MM.1S (cell line): ENCODE results near the gene LAMC3.

Experiments
- DNase-seq: peaks from one replicate; pipeline ENCODE4 v3.0.0-alpha.2; 2015
- H2AFZ ChIP-seq: fragments of 300-600 bp; sonication (generic); 2 replicates; pipeline ENCODE4 v1.6.0; 2016; ENCODE audit warnings: antibody characterized with exemption, low read length
- H3F3A ChIP-seq: fragments of 300-600 bp; sonication (generic); 2 replicates; pipeline ENCODE4 v1.6.1; 2016; ENCODE audit warnings: mild to moderate bottlenecking, antibody characterized with exemption, low read length, moderate library complexity, mixed read lengths; ENCODE audit not compliant: insufficient read depth
- H3K27ac ChIP-seq: fragments of 300-600 bp; sonication (generic); 2 replicates; pipeline ENCODE4 v1.5.1; 2016; ENCODE audit warnings: mild to moderate bottlenecking, low read length
- H3K27me3 ChIP-seq: fragments of 300-600 bp; sonication (generic); replicated peaks from 2 replicates; pipeline ENCODE4 v1.6.0; 2016; ENCODE audit warnings: low read length; ENCODE audit not compliant: insufficient read depth
- H3K36me3 ChIP-seq: fragments of 300-600 bp; sonication (generic); replicated peaks from 2 replicates; pipeline ENCODE4 v1.6.1; 2016; ENCODE audit warnings: mild to moderate bottlenecking, low read length, mixed read lengths; ENCODE audit not compliant: insufficient read depth
- H3K4me1 ChIP-seq: fragments of 300-600 bp; sonication (generic); 2 replicates; pipeline ENCODE4 v1.6.1; 2016; ENCODE audit warnings: low read length, mixed read lengths
- H3K4me2 ChIP-seq: fragments of 300-600 bp; sonication (generic); 2 replicates; pipeline ENCODE4 v1.6.0; 2016; ENCODE audit warnings: low read depth, low read length
- H3K4me3 ChIP-seq: fragments of 300-600 bp; sonication (generic); 2 replicates; pipeline ENCODE4 v1.5.1; 2016; ENCODE audit warnings: low read length, mixed read lengths
- H3K79me2 ChIP-seq: fragments of 300-600 bp; sonication (generic); 2 replicates; pipeline ENCODE4 v1.6.1; 2016; ENCODE audit warnings: mixed run types, low read length, mixed read lengths
- H3K9ac ChIP-seq: fragments of 300-600 bp; sonication (generic); 2 replicates; pipeline ENCODE4 v1.6.1; 2016; ENCODE audit warnings: low read length, mixed read lengths
- H3K9me2 ChIP-seq: fragments of 300-600 bp; sonication (generic); replicated peaks from 2 replicates; pipeline ENCODE4 v1.6.1; 2016; ENCODE audit warnings: mild to moderate bottlenecking, low read length, mixed read lengths; ENCODE audit not compliant: insufficient read depth
- H3K9me3 ChIP-seq: fragments of 300-600 bp; sonication (generic); replicated peaks from 2 replicates; pipeline ENCODE4 v1.6.1; 2016; ENCODE audit warnings: mild to moderate bottlenecking, low read length, mixed read lengths; ENCODE audit not compliant: insufficient read depth
- H4K20me1 ChIP-seq: fragments of 300-600 bp; sonication (generic); 2 replicates; pipeline ENCODE4 v1.6.1; 2016; ENCODE audit warnings: mild to moderate bottlenecking, low read length, moderate library complexity, mixed read lengths; ENCODE audit not compliant: insufficient read depth
- EZH2 ChIP-seq: fragments of 300-600 bp; sonication (generic); optimal IDR thresholded peaks from 2 replicates; pipeline ENCODE3; 2017; ENCODE audit warnings: low read depth, mild to moderate bottlenecking, antibody characterized with exemption, low read length, mixed read lengths
- EZH2phosphoT487 ChIP-seq: fragments of 300-600 bp; sonication (generic); IDR thresholded peaks from 2 replicates; pipeline ENCODE4 v1.6.1; 2018; ENCODE audit warnings: antibody characterized with exemption, low read length
- TF ChIP-seq, protein P1 (sequence below): fragments of 300-600 bp; sonication (generic); IDR thresholded peaks from 2 replicates; pipeline ENCODE4 v1.5.1; 2016; ENCODE audit warnings: antibody characterized with exemption, low read length, mixed read lengths

The LAMC3 gene

DNA sequence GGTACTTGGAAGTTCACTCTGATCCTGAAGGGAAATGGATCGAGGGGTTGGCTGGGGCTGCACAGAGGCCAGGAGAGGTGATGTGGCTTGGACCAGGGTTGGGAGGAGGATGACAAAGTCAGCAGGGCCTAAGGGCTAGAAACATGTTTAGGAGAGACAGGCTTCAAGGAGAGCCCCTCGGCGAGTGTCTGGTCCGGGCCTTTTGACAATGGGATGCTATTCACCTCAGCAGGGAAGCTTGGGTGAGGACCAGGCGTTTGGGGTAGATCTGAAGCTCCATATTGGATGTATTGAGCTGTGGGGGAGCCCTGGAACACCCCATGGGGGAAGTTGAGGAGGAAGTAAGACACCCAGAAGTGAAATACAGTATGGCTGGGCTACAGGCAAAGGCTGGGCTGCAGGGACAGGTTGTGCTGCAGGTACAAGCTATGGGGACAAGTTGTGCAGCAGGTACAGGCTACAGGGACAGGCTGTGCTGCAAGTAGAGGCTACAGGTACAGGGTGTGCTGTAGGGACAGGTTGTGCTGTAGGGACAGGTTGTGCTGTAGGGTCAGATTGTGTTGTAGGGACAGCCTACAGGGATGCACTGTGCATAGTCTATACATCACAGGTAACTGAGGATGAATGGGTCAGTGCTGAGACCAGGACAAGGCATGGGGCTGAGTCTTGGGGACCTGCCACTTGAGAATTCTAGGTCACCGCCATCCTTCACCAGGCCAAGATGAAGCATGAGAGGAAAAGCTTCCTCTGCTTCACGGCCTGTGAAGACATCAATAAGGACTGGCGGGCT lies 47.3 kb upstream of the LAMC3 start:
- Histone ChIP-seq H3K27ac (no peak overlapping the region), H3K27me3 (peaks cover 92% of the 10 kb centered on the region), H4K20me1 (no peaks in the 10 kb centered on the region), H3K9ac (no peak overlapping the region), H3K79me2 (no peaks in the 10 kb centered on the region), H3K9me2 (no peaks in the 10 kb centered on the region), H3K36me3 (no peaks in the 10 kb centered on the region), H3K4me3 (no peak overlapping the region), H3K4me2 (no peak overlapping the region), H2AFZ (no peak overlapping the region), H3K9me3 (no peaks in the 10 kb centered on the region), H3F3A (no peaks in the 10 kb centered on the region), H3K4me1 (no peaks in the 10 kb centered on the region)
- no peak for TF ChIP-seq EZH2
- TF ChIP-seq, protein P1, sequence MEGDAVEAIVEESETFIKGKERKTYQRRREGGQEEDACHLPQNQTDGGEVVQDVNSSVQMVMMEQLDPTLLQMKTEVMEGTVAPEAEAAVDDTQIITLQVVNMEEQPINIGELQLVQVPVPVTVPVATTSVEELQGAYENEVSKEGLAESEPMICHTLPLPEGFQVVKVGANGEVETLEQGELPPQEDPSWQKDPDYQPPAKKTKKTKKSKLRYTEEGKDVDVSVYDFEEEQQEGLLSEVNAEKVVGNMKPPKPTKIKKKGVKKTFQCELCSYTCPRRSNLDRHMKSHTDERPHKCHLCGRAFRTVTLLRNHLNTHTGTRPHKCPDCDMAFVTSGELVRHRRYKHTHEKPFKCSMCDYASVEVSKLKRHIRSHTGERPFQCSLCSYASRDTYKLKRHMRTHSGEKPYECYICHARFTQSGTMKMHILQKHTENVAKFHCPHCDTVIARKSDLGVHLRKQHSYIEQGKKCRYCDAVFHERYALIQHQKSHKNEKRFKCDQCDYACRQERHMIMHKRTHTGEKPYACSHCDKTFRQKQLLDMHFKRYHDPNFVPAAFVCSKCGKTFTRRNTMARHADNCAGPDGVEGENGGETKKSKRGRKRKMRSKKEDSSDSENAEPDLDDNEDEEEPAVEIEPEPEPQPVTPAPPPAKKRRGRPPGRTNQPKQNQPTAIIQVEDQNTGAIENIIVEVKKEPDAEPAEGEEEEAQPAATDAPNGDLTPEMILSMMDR, result no peak
- TF ChIP-seq EZH2phosphoT487, result no peak
- no peak for DNase-seq

DNA sequence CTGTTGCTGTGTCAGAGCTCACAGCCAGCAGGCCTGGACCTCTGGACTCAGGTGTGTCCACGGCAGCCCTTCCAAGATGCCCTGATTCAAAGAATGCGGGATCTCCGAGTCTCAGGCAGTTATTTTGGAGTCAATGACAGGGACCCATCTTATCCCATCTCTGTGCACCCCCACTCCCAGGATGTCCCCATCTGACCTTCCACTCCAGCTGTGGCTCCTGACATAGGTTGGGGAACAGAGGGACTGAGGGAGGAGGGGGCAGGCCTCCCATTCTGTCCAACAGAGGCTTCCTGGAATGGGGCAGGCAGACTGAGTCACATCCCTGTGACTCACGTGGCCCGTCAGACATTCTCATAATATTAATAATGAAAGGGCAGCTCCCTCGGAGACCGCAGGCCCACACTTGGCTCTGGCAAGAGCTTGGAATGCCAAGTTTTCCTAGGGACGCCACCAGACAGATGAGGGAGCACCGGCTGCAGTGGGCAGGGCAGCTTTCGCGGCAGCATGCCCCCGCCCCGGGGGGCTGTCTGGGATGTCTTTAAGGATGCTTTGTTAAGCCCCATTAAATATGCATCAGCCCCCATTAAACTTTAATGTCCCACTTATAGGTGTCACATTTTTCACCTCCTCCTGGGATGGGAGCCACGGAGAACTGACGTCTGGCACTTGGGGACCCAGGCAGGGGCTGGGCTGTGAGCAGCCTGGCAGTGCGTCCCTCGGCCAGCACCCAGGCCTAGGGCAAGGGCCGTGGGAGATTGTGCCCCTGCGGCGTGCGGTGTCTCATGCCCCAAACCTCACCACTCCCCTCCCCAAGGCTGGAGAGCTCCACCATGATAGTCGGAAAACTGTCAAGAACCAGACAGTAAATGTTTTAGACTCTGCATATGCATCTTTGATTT lies 46.3 kb upstream of the LAMC3 start:
- no peaks in the 10 kb centered on the region for H3K9me3 ChIP-seq
- no peaks in the 10 kb centered on the region for H3K36me3 ChIP-seq
- H4K20me1 ChIP-seq, result no peaks in the 10 kb centered on the region
- H3K4me3 ChIP-seq, result no peak overlapping the region
- no peaks in the 10 kb centered on the region for H3K4me1 ChIP-seq
- no peaks in the 10 kb centered on the region for H3K9me2 ChIP-seq
- H3K4me2 ChIP-seq, result no peak overlapping the region
- H3K9ac ChIP-seq, result no peak overlapping the region
- H3K27me3 ChIP-seq, result peaks cover 92% of the 10 kb centered on the region
- DNase-seq, result no peak
- H3K79me2 ChIP-seq, result no peaks in the 10 kb centered on the region
- H2AFZ ChIP-seq, result no peak overlapping the region
- H3F3A ChIP-seq, result no peaks in the 10 kb centered on the region
- no peak overlapping the region for H3K27ac ChIP-seq
- TF ChIP-seq EZH2 (no peak), EZH2phosphoT487 (no peak)
- TF ChIP-seq, protein P1, result no peak

DNA sequence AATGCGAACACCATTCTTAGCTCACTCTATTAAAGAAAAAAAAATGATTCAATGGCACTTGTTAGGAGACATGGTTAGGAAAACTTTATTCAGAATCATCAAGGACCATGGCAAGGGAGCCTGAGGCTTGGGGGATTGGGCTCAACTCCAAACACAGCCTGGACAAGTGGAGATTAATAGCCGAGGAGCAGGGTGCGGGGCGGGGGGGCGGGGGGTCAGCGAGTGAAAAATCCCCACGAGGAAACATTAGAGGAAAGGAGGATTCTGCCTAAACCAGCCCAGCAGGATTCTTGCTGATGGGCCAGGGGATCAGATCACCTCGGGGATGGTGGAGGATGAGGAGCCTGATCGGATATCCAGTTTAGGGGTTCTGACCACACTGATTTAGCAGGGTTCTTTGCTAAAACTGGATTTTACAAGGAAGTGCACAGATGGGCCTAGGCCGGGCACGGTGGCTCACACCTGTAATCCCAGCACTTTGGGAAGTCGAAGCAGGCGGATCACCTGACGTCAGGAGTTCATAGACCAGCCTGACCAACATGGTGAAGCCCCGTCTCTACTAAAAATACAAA lies 45.6 kb upstream of the LAMC3 start:
- no peak for DNase-seq
- Histone ChIP-seq H3F3A (no peaks in the 10 kb centered on the region), H3K9ac (no peak overlapping the region), H4K20me1 (no peaks in the 10 kb centered on the region), H2AFZ (no peak overlapping the region), H3K27ac (no peak overlapping the region), H3K9me3 (no peaks in the 10 kb centered on the region), H3K36me3 (no peaks in the 10 kb centered on the region), H3K4me3 (no peak overlapping the region), H3K9me2 (no peaks in the 10 kb centered on the region), H3K4me2 (no peak overlapping the region), H3K79me2 (no peaks in the 10 kb centered on the region), H3K4me1 (no peaks in the 10 kb centered on the region), H3K27me3 (peaks cover 93% of the 10 kb centered on the region)
- TF ChIP-seq, protein P1, result no peak
- TF ChIP-seq EZH2phosphoT487 (no peak), EZH2 (no peak)
